Measurements from ENCODE around the gene MTMR2.

The MTMR2 gene

GRCh38 chr11:95805869-95806268 is 118.0 kb downstream of the MTMR2 start:
- no peak for DNase-seq

- no peak for DNase-seq
These were observed 119.9 kb downstream of the MTMR2 start for GRCh38 chr11:95803973-95804372.

- DNase-seq: no peak
These were observed 121.1 kb downstream of the MTMR2 start for GRCh38 chr11:95802806-95803205.

- no peak for DNase-seq
These were observed 123.5 kb downstream of the MTMR2 start for GRCh38 chr11:95800438-95800837.

GRCh38 chr11:95799546-95799945 is 124.4 kb downstream of the MTMR2 start:
- DNase-seq: no peak

- DNase-seq: no peak
These were observed 127.4 kb downstream of the MTMR2 start for GRCh38 chr11:95796501-95796900.

GRCh38 chr11:95795627-95796295 is 128.1 kb downstream of the MTMR2 start:
- DNase-seq: no peak

- DNase-seq: no peak
These were observed 129.8 kb downstream of the MTMR2 start for GRCh38 chr11:95794086-95794485.

- DNase-seq: no peak
These were observed 130.8 kb downstream of the MTMR2 start for GRCh38 chr11:95793116-95793515.

GRCh38 chr11:95792700-95793099 is 131.2 kb downstream of the MTMR2 start:
- no peak for DNase-seq

- no peak for DNase-seq
These were observed 131.7 kb downstream of the MTMR2 start for GRCh38 chr11:95792200-95792599.

GRCh38 chr11:95791709-95792033 is 132.2 kb downstream of the MTMR2 start:
- no peak for DNase-seq

GRCh38 chr11:95790933-95791708 is 132.8 kb downstream of the MTMR2 start:
- DNase-seq: peak; percentile 75

GRCh38 chr11:95790123-95790932 is 133.6 kb downstream of the MTMR2 start, which contains the start of gene CEP57:
Gene CEP57 (plus strand): TSS chr11:95790498. CDS start chr11:95790699, 201 bp downstream.
- peak; percentile 96 for DNase-seq

GRCh38 chr11:95789506-95790122 is 134.3 kb downstream of the MTMR2 start, which contains the start of gene FAM76B:
Gene FAM76B (minus strand): TSS chr11:95789782. CDS start chr11:95789478, 304 bp downstream.
- peak; percentile 99 for DNase-seq

GRCh38 chr11:95788921-95789505 is 134.9 kb downstream of the MTMR2 start:
- DNase-seq: peak; percentile 64
